Small intestine (tissue), 7 donors: ENCODE measurements around the gene TMEM59L. TPM values are rescaled to one million over a fixed set of nuclear protein-coding genes. Genes with fewer than 3 reads are reported as not detected.
"Not testable (repeated sequence)": the region's sequence is repeated elsewhere in the genome, so short reads cannot be mapped to it uniquely, and the experiment has no call there.

Experiments used
- DNase-seq, 2 donors: peaks; one replicate each; pipeline versions ENCODE4 v3.0.0 to v3.0.0-alpha.2; 2013
- FAIRE-seq: peaks from 2 replicates; lab custom pipeline; 2012; peaks lifted over from hg19 to GRCh38; lab: Jason Lieb, UNC
- H3K27ac ChIP-seq, 3 donors: one replicate each; pipeline ENCODE4 v1.5.1; 2013; ENCODE audit warnings: low read length in 2 of 3, mild to moderate bottlenecking in 2 of 3, control low read depth in 1 of 3, inconsistent platforms in 1 of 3, low read depth in 1 of 3, moderate library complexity in 1 of 3
- H3K27me3 ChIP-seq, 3 donors: one replicate each; pipeline ENCODE4 v1.6.1; 2013; ENCODE audit warnings: low read length in 3 of 3, inconsistent platforms in 1 of 3; ENCODE audit not compliant: control insufficient read depth in 3 of 3, insufficient read depth in 3 of 3
- H3K36me3 ChIP-seq, 3 donors: one replicate each; pipeline ENCODE4 v1.6.1; 2013; ENCODE audit warnings: low read length in 3 of 3, inconsistent platforms in 1 of 3, low read depth in 1 of 3, mild to moderate bottlenecking in 1 of 3, moderate library complexity in 1 of 3; ENCODE audit not compliant: control insufficient read depth in 3 of 3, insufficient read depth in 2 of 3
- H3K4me1 ChIP-seq, 3 donors: one replicate each; pipeline ENCODE4 v1.6.1; 2013; ENCODE audit warnings: low read length in 2 of 3, inconsistent platforms in 1 of 3, low read depth in 1 of 3, mild to moderate bottlenecking in 1 of 3, moderate library complexity in 1 of 3; ENCODE audit not compliant: control insufficient read depth in 3 of 3, insufficient read depth in 2 of 3
- H3K4me3 ChIP-seq, 3 donors: one replicate each; pipeline ENCODE4 v1.5.1; 2013; ENCODE audit warnings: low read length in 3 of 3, control low read depth in 1 of 3, inconsistent platforms in 1 of 3, low read depth in 1 of 3, mild to moderate bottlenecking in 1 of 3, moderate library complexity in 1 of 3
- H3K9me3 ChIP-seq, 2 donors: one replicate each; pipeline ENCODE4 v1.6.1; 2013; ENCODE audit warnings: low read depth in 1 of 2, low read length in 1 of 2; ENCODE audit not compliant: control insufficient read depth in 2 of 2, insufficient read depth in 1 of 2
- WGBS, 3 donors: extraction: QIAGEN DNeasy Blood & Tissue Kit; methylation state at CpG; one replicate each; pipeline ENCODE4 v1.1.7; 2013; 5-methylcytosine and 5-hydroxymethylcytosine counted together
- polyA plus RNA-seq, 4 donors: library from polyadenylated mRNA; stranded (reverse) in 3 of 4; unstranded in 1 of 4; fragments of 200-250 nt in 3 of 4; fragments of 120-200 nt in 1 of 4; gene quantifications; one replicate each; pipeline versions ENCODE4 v1.2.1 to v1.2.3, GENCODE V29; 2013
- donor health status: healthy with polysubstance abuse.
- donor health status: control.
- donor health status: control.
- donor health status: Bipolar disorder and iron deficiency.
- donor health status: healthy.

TMEM59L gene
- polyA plus RNA-seq, 4 donors: 1.3 to 8.5 (median 1.6) TPM; not detected in 1

GRCh38 chr19:18591735-18592385, 20.8 kb upstream of the TMEM59L start:
- H3K4me3 ChIP-seq: no peak overlapping the region
- H3K36me3 ChIP-seq: peaks cover 0 to 19% (median 0%) of the 10 kb centered on the region in 3 donors
- no peak overlapping the region for H3K27ac ChIP-seq
- H3K4me1 ChIP-seq: peaks cover 3 to 26% (median 11%) of the 10 kb centered on the region in 3 donors
- peaks cover 0 to 24% (median 0%) of the 10 kb centered on the region in 3 donors for H3K27me3 ChIP-seq
- FAIRE-seq: no peak
- 93 to 96% (median 93%) methylated on average over 22 of the region's 22 CpGs for WGBS, 3 donors
- DNase-seq: no peak
- no peaks in the 10 kb centered on the region for H3K9me3 ChIP-seq

- not testable (repeated sequence) for FAIRE-seq, DNase-seq, H3K9me3 ChIP-seq, H3K4me3 ChIP-seq, H3K27ac ChIP-seq
- Histone ChIP-seq H3K36me3 (peaks cover 0 to 19% (median 0%) of the 10 kb centered on the region in 3 donors), H3K27me3 (peaks cover 0 to 31% (median 0%) of the 10 kb centered on the region in 3 donors), H3K4me1 (peaks cover 3 to 26% (median 11%) of the 10 kb centered on the region in 3 donors)
- WGBS, 3 donors: 72 to 84% (median 84%) methylated on average over 5 of the region's 5 CpGs
Measured at GRCh38 chr19:18592732-18593131, 19.9 kb upstream of the TMEM59L start.

GRCh38 chr19:18593367-18594095, 19.1 kb upstream of the TMEM59L start:
- H3K4me1 ChIP-seq: peaks cover 3 to 20% (median 11%) of the 10 kb centered on the region in 3 donors

GRCh38 chr19:18594096-18594823, 18.4 kb upstream of the TMEM59L start:
- 1% methylated on average over 34 to 54 of the region's 54 CpGs for WGBS, 3 donors

More at GRCh38 chr19:18593367-18594095, 19.1 kb upstream of the TMEM59L start:
- no peaks in the 10 kb centered on the region for H3K9me3 ChIP-seq
- H3K27me3 ChIP-seq: peaks cover 0 to 39% (median 2%) of the 10 kb centered on the region in 3 donors
- no peak for DNase-seq
- peaks cover 0 to 19% (median 0%) of the 10 kb centered on the region in 3 donors for H3K36me3 ChIP-seq
- peak overlapping the region in 1 of 3 donors; percentile 12 for H3K27ac ChIP-seq
- no peak for FAIRE-seq
- WGBS, 3 donors: 36 to 41% (median 40%) methylated on average over 21 to 25 of the region's 25 CpGs
- H3K4me3 ChIP-seq: no peak overlapping the region

GRCh38 chr19:18594824-18595373, 17.8 kb upstream of the TMEM59L start:
- H3K4me3 ChIP-seq: peak overlapping the region in 2 of 3 donors; percentile 14 to 29
- no peak for DNase-seq
- no peak overlapping the region for H3K27ac ChIP-seq
- H3K9me3 ChIP-seq: no peaks in the 10 kb centered on the region
- no peak for FAIRE-seq
- H3K36me3 ChIP-seq: peaks cover 0 to 19% (median 0%) of the 10 kb centered on the region in 3 donors
- H3K4me1 ChIP-seq: peaks cover 1 to 16% (median 6%) of the 10 kb centered on the region in 3 donors
- WGBS, 3 donors: 5 to 16% (median 11%) methylated on average over 23 to 26 of the region's 26 CpGs
- H3K27me3 ChIP-seq: peaks cover 0 to 52% (median 2%) of the 10 kb centered on the region in 3 donors

More at GRCh38 chr19:18594096-18594823, 18.4 kb upstream of the TMEM59L start:
- Histone ChIP-seq H3K4me3 (peak overlapping the region in 2 of 3 donors; percentile 14 to 29), H3K27me3 (peaks cover 0 to 46% (median 2%) of the 10 kb centered on the region in 3 donors), H3K36me3 (peaks cover 0 to 19% (median 0%) of the 10 kb centered on the region in 3 donors), H3K4me1 (peaks cover 3 to 20% (median 11%) of the 10 kb centered on the region in 3 donors), H3K27ac (no peak overlapping the region), H3K9me3 (no peaks in the 10 kb centered on the region)
- FAIRE-seq: no peak
- DNase-seq: peak; percentile 61 to 89

- peaks cover 0 to 11% (median 6%) of the 10 kb centered on the region in 3 donors for H3K4me1 ChIP-seq
- DNase-seq (no peak), FAIRE-seq (no peak)
- H3K27me3 ChIP-seq: peaks cover 0 to 55% (median 2%) of the 10 kb centered on the region in 3 donors
- H3K4me3 ChIP-seq: no peak overlapping the region
- 47 to 68% (median 58%) methylated on average over 6 of the region's 6 CpGs for WGBS, 3 donors
- H3K36me3 ChIP-seq: peaks cover 0 to 16% (median 0%) of the 10 kb centered on the region in 3 donors
- no peak overlapping the region for H3K27ac ChIP-seq
- no peaks in the 10 kb centered on the region for H3K9me3 ChIP-seq
Measured at GRCh38 chr19:18595475-18595874, 17.2 kb upstream of the TMEM59L start.

- Histone ChIP-seq H3K4me3 (no peak overlapping the region), H3K27ac (no peak overlapping the region), H3K27me3 (peaks cover under 1 to 64% (median 2%) of the 10 kb centered on the region in 3 donors), H3K36me3 (peaks cover 0 to 7% (median 0%) of the 10 kb centered on the region in 3 donors), H3K9me3 (no peaks in the 10 kb centered on the region), H3K4me1 (peaks cover 0 to 11% (median 6%) of the 10 kb centered on the region in 3 donors)
- WGBS, 3 donors: 13 to 18% (median 14%) methylated on average over 20 to 21 of the region's 21 CpGs
- peak; percentile 32 to 33 for DNase-seq
- FAIRE-seq: no peak
Measured at GRCh38 chr19:18596752-18597157, 15.9 kb upstream of the TMEM59L start.
